Activated T-cell treated with anti-CD3 and anti-CD28 coated beads, Interleukin-2, amount 50 U/mL, for 72 hours (primary cell): ENCODE measurements around the gene DNMT3A. TPM values are rescaled to one million over a fixed set of nuclear protein-coding genes. Genes with fewer than 3 reads are reported as not detected.

Experiments used
- ATAC-seq, 2 donors: fragments of 150-1000 bp; cut with Tn5 transposase; replicated peaks in 1 of 2; 2 replicates each; pipeline ENCODE4 v1.10.0; 2021; ENCODE audit warnings: moderate library complexity in 2 of 2, mild to moderate bottlenecking in 1 of 2
- DNase-seq, 2 donors: peaks; one replicate each; pipeline ENCODE4 v3.0.0; 2021 to 2022; ENCODE audit warnings: mixed read lengths in 1 of 2
- H3K27ac Mint-ChIP-seq: one replicate; pipeline ENCODE4 v1.8.0; 2022; ENCODE audit warnings: mild to moderate bottlenecking, moderate library complexity, mixed read lengths
- H3K27me3 Mint-ChIP-seq: one replicate; pipeline ENCODE4 v1.8.0; 2022; ENCODE audit warnings: low read depth, mixed read lengths
- H3K36me3 Mint-ChIP-seq, 2 donors: one replicate each; pipeline ENCODE4 v1.8.0; 2022; ENCODE audit warnings: mixed read lengths in 2 of 2, mild to moderate bottlenecking in 1 of 2; ENCODE audit not compliant: insufficient read depth in 2 of 2
- H3K4me1 Mint-ChIP-seq: one replicate; pipeline ENCODE4 v1.8.0; 2022; ENCODE audit warnings: low read depth, mixed read lengths
- H3K4me3 Mint-ChIP-seq, 2 donors: one replicate each; pipeline ENCODE4 v1.8.0; 2022; ENCODE audit warnings: mild to moderate bottlenecking in 2 of 2, mixed read lengths in 2 of 2, moderate library complexity in 2 of 2
- H3K9me3 Mint-ChIP-seq, 2 donors: one replicate each; pipeline ENCODE4 v1.8.0; 2022; ENCODE audit warnings: mixed read lengths in 2 of 2
- total RNA-seq, 2 donors: library from RNA; stranded (reverse); gene quantifications; one replicate each; pipeline ENCODE4 v1.2.3, GENCODE V29; 2022

The DNMT3A gene
- total RNA-seq, 2 donors from 2014 or later = 90.2 to 108 TPM

DNA sequence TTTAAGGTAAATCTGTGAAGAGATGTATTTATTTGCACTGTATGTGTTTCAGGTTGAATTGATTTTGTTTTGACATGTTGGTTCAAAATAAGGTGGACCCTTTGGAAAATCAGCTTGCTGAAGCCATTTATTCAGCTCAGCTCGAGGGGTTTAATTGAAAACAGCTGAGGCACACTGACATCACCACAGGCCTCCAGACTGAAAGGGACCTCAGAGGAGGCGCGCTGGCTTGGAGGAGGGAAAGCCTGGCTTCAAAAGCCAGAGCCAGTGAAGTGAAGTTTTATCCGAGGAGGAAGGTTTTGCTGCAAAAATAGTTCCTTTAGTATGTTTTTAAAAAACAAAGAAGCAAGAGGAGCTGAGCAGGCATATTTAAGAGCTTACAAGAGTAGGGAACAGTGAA lies 26.9 kb upstream of the DNMT3A start:
- DNase-seq = no peak

DNA sequence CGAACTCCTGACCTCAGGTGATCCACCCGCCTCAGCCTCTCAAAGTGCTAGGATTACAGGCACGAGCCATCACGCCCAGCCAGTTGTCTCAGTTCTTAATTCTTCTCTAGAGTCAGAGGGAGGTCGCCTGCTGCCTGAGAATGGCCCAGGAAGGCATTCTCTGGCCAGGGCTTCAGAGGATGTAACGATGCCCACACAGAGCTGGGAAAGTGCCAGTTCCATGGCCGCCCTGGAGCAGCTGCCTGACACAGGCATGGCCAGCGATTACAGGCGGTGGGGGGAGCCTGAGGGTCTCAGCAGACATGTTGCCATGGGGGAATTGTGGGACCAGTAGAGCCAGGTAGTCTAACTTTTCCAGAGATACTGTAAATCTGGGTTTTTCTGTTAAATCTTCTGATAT lies 25.6 kb upstream of the DNMT3A start:
- no peaks in the 10 kb centered on the region for H3K9me3 Mint-ChIP-seq
- H3K27me3 Mint-ChIP-seq = no peaks in the 10 kb centered on the region
- H3K27ac Mint-ChIP-seq = no peak overlapping the region
- no peak for ATAC-seq
- H3K4me1 Mint-ChIP-seq = peaks cover 17% of the 10 kb centered on the region
- H3K4me3 Mint-ChIP-seq = no peak overlapping the region
- DNase-seq = no peak
- no peaks in the 10 kb centered on the region for H3K36me3 Mint-ChIP-seq

More for the DNA sequence above, 26.9 kb upstream of the DNMT3A start:
- ATAC-seq = no peak
- no peak overlapping the region for H3K27ac Mint-ChIP-seq
- no peak overlapping the region for H3K4me3 Mint-ChIP-seq
- no peaks in the 10 kb centered on the region for H3K27me3 Mint-ChIP-seq
- no peaks in the 10 kb centered on the region for H3K36me3 Mint-ChIP-seq
- peaks cover 7% of the 10 kb centered on the region for H3K4me1 Mint-ChIP-seq
- H3K9me3 Mint-ChIP-seq = no peaks in the 10 kb centered on the region

DNA sequence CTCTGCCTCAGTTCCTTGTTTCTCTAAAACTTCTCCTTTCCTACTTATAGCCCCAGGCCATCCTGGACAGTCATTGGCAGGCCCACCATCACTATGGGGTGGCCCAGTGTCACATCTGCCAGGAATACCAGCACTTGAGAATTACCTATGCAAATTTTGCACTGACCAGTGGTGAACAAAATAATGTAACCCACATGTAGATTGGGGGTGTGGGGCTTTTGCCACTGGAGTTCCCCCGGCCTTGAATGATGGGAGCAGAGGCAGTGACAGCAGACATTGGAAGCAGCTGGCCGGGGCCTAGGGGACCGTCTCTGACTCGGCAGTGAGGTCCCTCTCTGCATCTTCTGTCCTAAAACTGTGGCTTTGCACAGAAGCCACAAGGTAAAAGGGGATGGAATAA lies 24.9 kb upstream of the DNMT3A start:
- DNase-seq (no peak), ATAC-seq (no peak)
- H3K27me3 Mint-ChIP-seq = no peaks in the 10 kb centered on the region
- no peak overlapping the region for H3K4me3 Mint-ChIP-seq
- H3K4me1 Mint-ChIP-seq = peaks cover 21% of the 10 kb centered on the region
- no peaks in the 10 kb centered on the region for H3K9me3 Mint-ChIP-seq
- no peak overlapping the region for H3K27ac Mint-ChIP-seq
- no peaks in the 10 kb centered on the region for H3K36me3 Mint-ChIP-seq

GRCh38 chr2:25365241-25365640 lies 23.5 kb upstream of the DNMT3A start:
- Mint-ChIP-seq H3K36me3 (no peaks in the 10 kb centered on the region), H3K27me3 (no peaks in the 10 kb centered on the region), H3K27ac (no peak overlapping the region), H3K9me3 (no peaks in the 10 kb centered on the region), H3K4me3 (no peak overlapping the region), H3K4me1 (peaks cover 23% of the 10 kb centered on the region)
- no peak for DNase-seq
- ATAC-seq = no peak

- H3K4me1 Mint-ChIP-seq = peaks cover 23% of the 10 kb centered on the region
- no peaks in the 10 kb centered on the region for H3K9me3 Mint-ChIP-seq
- no peak overlapping the region for H3K27ac Mint-ChIP-seq
- ATAC-seq (no peak), DNase-seq (no peak)
- peak overlapping the region; percentile 25 to 49 for H3K4me3 Mint-ChIP-seq
- no peaks in the 10 kb centered on the region for H3K36me3 Mint-ChIP-seq
- no peaks in the 10 kb centered on the region for H3K27me3 Mint-ChIP-seq
Measured at GRCh38 chr2:25363733-25364132, 22.0 kb upstream of the DNMT3A start.

DNA sequence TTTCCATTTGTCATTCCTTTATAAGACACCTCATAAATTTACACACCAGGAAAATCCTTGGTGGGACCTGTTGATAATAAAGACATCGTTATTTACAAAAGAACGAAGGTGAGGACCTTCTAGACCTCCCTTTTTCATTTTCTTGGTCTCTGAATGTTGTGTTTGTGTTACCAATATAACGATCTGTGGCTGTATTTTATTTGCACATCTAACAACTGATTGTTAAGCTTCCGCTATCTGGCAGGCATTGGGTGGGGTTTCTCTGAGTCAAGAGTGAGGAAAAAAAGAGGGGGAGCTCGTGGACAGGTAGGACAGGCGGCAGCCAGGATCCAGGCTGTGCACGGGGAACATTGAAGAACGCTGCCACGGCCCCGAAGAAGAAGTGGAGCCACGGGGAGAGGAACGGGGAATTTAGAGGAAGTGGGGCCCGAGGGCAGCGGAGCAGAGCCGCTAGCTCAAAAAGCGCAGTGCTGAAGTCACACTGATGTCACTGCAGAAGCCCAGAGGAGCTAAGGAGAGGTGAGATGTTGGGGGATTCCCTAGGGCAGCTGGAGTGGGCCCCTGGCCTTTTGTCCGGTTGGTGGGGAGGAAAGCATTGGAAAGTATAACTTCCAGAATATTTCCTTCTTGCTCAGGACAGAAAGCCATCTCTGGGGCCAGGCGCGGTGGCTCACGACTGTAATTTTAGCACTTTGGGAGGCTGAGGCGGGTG lies 20.9 kb upstream of the DNMT3A start:
- H3K4me1 Mint-ChIP-seq = peaks cover 23% of the 10 kb centered on the region
- H3K9me3 Mint-ChIP-seq = no peaks in the 10 kb centered on the region
- H3K36me3 Mint-ChIP-seq = no peaks in the 10 kb centered on the region
- peak overlapping the region; percentile 95 for H3K27ac Mint-ChIP-seq
- DNase-seq = peak; percentile 71 to 72
- H3K27me3 Mint-ChIP-seq = no peaks in the 10 kb centered on the region
- ATAC-seq = peak; percentile 63 to 71
- H3K4me3 Mint-ChIP-seq = peak overlapping the region; percentile 86 to 95

GRCh38 chr2:25362049-25362433 lies 20.3 kb upstream of the DNMT3A start:
- peak overlapping the region; percentile 86 to 95 for H3K4me3 Mint-ChIP-seq
- no peaks in the 10 kb centered on the region for H3K9me3 Mint-ChIP-seq
- DNase-seq = peak; percentile 94 to 98
- peaks cover 23% of the 10 kb centered on the region for H3K4me1 Mint-ChIP-seq
- H3K27me3 Mint-ChIP-seq = no peaks in the 10 kb centered on the region
- ATAC-seq = peak; percentile 97
- no peaks in the 10 kb centered on the region for H3K36me3 Mint-ChIP-seq
- H3K27ac Mint-ChIP-seq = peak overlapping the region; percentile 95

DNA sequence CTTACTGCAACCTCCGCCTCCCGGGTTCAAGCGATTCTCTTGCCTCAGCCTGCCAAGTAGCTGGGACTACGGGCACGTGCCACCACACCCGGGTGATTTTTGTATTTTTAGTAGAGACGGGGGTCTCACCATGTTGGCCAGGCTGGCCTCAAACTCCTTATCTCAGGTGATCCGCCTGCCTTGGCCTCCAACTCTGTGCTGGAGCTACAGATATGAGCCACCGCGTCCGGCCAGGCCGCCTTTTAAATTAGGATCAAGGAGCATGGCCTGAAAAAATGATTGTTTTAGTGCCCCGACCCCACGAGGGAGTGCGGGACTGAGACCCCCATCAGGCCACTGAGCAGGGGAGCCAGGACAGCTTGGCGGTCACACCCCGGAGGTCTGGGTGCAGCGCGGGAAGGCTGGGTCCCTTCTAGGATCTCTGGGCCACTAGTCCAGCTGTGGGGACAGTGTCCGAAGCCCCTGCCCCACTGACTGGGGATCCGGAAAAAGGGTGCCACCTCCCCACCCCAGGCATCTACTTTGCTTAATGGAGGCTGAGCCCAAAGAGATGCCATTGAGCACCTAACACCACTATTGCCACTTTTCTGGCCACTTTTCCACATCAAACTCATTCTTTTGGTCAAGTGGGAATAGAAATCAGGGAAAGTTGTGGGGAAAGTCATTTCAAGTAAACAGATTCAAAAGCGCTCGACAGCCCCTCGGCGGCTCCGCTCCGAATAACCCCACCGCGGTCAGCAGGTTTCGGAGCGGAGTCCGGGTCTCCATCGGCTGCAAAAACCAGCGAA lies 19.7 kb upstream of the DNMT3A start:
- Mint-ChIP-seq H3K36me3 (no peaks in the 10 kb centered on the region), H3K4me3 (peak overlapping the region; percentile 86 to 95), H3K27me3 (no peaks in the 10 kb centered on the region), H3K9me3 (no peaks in the 10 kb centered on the region), H3K27ac (no peak overlapping the region), H3K4me1 (peaks cover 20% of the 10 kb centered on the region)
- ATAC-seq (no peak), DNase-seq (no peak)

DNA sequence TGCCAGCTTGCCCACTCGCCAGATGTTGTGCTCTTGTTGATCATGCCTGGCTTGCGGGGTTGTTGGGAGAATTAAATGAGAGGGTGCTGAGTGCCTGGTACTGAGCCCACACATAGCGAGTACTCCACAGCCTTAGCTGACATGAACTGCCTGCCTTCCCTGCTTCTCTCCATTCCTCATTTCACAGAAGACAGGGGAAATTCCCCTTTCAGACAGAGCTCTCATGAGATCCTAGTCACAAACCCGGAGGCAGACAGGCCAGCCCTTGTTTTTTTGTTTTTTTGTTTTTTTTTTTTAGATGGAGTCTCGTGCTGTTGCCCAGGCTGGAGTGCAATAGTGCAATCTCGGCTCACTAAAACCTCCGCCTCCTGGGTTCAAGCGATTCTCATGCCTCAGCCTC lies 17.1 kb upstream of the DNMT3A start:
- ATAC-seq (no peak), DNase-seq (no peak)
- Mint-ChIP-seq H3K4me3 (no peak overlapping the region), H3K27me3 (no peaks in the 10 kb centered on the region), H3K36me3 (no peaks in the 10 kb centered on the region), H3K27ac (no peak overlapping the region), H3K9me3 (no peaks in the 10 kb centered on the region), H3K4me1 (peaks cover 18% of the 10 kb centered on the region)

DNA sequence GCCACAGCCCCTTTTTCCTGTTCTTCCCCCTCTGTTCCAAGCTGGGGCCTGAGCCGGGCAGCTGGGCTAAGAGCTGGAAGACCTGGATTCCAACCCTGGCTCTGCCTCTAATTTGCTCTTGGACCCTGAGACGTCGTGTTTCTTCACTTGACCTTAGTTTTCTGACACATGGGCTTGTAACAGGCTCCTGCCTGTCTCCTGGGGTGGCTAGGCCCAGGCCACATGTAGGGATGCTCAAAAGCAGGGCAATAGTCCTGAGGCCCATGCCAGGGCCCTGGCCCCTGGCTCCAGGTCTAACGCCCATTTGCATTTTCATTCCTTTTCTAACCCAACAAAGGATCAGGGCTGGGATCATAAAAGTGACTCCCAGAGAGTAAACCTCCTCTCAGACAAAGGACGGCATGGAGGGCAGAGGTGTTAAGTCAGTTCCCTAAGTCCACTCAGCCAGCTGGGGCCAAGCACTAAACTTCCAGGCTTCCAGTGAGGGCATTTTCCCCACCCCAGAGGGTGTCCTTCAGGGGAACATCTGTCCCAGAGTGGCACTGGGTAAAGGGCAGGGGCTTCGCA lies 16.6 kb upstream of the DNMT3A start:
- Mint-ChIP-seq H3K9me3 (no peaks in the 10 kb centered on the region), H3K4me3 (no peak overlapping the region)

DNA sequence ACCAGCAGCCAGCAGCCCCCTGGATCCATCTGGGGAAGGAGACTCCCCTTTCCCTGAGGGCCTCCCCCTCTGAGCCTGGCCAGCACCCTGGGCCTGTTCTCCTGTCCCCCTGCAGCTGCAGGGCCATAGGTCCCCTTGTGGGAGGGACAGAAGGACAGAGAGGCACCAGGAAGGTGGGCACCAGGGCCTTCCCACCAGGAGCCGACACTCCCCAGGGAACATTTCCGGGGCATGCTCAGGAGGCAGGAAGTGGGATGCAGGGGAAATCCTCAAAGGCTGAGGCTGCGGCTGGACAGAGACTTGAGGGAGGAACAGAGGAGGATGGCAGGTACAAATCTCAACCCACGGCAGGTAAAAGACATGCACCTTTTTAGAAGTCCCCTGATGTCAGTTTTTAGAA lies 14.4 kb upstream of the DNMT3A start:
- Mint-ChIP-seq H3K27ac (no peak overlapping the region), H3K36me3 (no peaks in the 10 kb centered on the region), H3K4me3 (no peak overlapping the region), H3K9me3 (no peaks in the 10 kb centered on the region), H3K4me1 (peaks cover 12% of the 10 kb centered on the region), H3K27me3 (no peaks in the 10 kb centered on the region)
- DNase-seq (no peak), ATAC-seq (no peak)

More for the DNA sequence above, 16.6 kb upstream of the DNMT3A start:
- H3K27me3 Mint-ChIP-seq = no peaks in the 10 kb centered on the region
- ATAC-seq (no peak), DNase-seq (no peak)
- no peak overlapping the region for H3K27ac Mint-ChIP-seq
- H3K36me3 Mint-ChIP-seq = no peaks in the 10 kb centered on the region
- peaks cover 16% of the 10 kb centered on the region for H3K4me1 Mint-ChIP-seq

- Mint-ChIP-seq H3K9me3 (no peaks in the 10 kb centered on the region), H3K27me3 (no peaks in the 10 kb centered on the region), H3K4me3 (no peak overlapping the region), H3K27ac (no peak overlapping the region), H3K36me3 (no peaks in the 10 kb centered on the region), H3K4me1 (peaks cover 12% of the 10 kb centered on the region)
- ATAC-seq (no peak), DNase-seq (no peak)
Measured at GRCh38 chr2:25355270-25355669, 13.5 kb upstream of the DNMT3A start.

DNA sequence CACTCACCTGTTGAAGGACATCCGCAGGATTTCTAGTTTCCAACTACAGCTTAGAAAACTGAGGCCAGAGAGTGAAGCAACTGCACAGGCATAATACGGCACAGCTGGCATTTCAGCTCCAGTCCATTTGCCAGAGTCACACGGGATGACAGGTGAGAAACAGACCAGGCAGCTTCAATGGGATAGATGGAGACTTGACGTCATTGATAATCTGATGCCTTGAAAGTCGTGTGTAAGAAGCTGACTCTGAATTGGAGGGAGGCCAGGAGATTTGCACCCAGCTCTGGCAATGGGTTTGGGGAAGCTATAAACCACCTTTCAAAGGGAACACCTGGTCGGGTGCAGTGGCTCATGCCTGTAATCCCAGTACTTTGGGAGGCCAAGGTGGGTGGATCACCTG lies 12.4 kb upstream of the DNMT3A start:
- Mint-ChIP-seq H3K4me1 (peaks cover 12% of the 10 kb centered on the region), H3K36me3 (no peaks in the 10 kb centered on the region), H3K27ac (no peak overlapping the region), H3K27me3 (no peaks in the 10 kb centered on the region), H3K9me3 (no peaks in the 10 kb centered on the region), H3K4me3 (no peak overlapping the region)
- DNase-seq (no peak), ATAC-seq (no peak)
